CD4-positive, alpha-beta T cell treated with Interleukin-6 for 4 hours (primary cell): ENCODE data around the gene RPL28.
A peak's percentile ranks its signal among the peaks of the same experiment; 100 is the strongest.
"Not testable (repeated sequence)": the region's sequence is repeated elsewhere in the genome, so short reads cannot be mapped to it uniquely, and the experiment has no call there.

Source experiments
- DNase-seq: peaks from one replicate; pipeline ENCODE4 v3.0.0-alpha.2; 2020; ENCODE audit warnings: mixed read lengths

The RPL28 gene

GRCh38 chr19:55433292-55433691 lies 47.6 kb downstream of the RPL28 start:
- DNase-seq: no peak

GRCh38 chr19:55434356-55434919 lies 48.7 kb downstream of the RPL28 start:
- DNase-seq: no peak

- no peak for DNase-seq
Observed at GRCh38 chr19:55435020-55435419, 49.3 kb downstream of the RPL28 start.

- no peak for DNase-seq
Observed at GRCh38 chr19:55436847-55437246, 51.1 kb downstream of the RPL28 start.

GRCh38 chr19:55437410-55437809 lies 51.7 kb downstream of the RPL28 start:
- DNase-seq: peak; percentile 26

GRCh38 chr19:55439052-55439451 lies 53.3 kb downstream of the RPL28 start:
- no peak for DNase-seq

- DNase-seq: no peak
Observed at GRCh38 chr19:55440411-55441105, 54.8 kb downstream of the RPL28 start.

- no peak for DNase-seq
Observed at GRCh38 chr19:55441319-55441691, 55.6 kb downstream of the RPL28 start.

- DNase-seq: no peak
Observed at GRCh38 chr19:55441692-55442321, 56.1 kb downstream of the RPL28 start.

GRCh38 chr19:55442372-55442961 lies 56.7 kb downstream of the RPL28 start:
- DNase-seq: no peak

GRCh38 chr19:55443045-55443823 lies 57.5 kb downstream of the RPL28 start, which contains the start of gene SHISA7:
TSS of gene SHISA7 (minus strand) at chr19:55443300. CDS start at chr19:55442863, 437 bp downstream.
- DNase-seq: no peak

GRCh38 chr19:55443824-55444480 lies 58.2 kb downstream of the RPL28 start:
- no peak for DNase-seq

- no peak for DNase-seq
Observed at GRCh38 chr19:55444646-55445045, 58.9 kb downstream of the RPL28 start.

GRCh38 chr19:55446060-55446459 lies 60.3 kb downstream of the RPL28 start:
- DNase-seq: no peak

- DNase-seq: no peak
Observed at GRCh38 chr19:55447421-55448174, 61.9 kb downstream of the RPL28 start.

- DNase-seq: not testable (repeated sequence)
Observed at GRCh38 chr19:55448175-55448490, 62.4 kb downstream of the RPL28 start.

GRCh38 chr19:55449469-55449868 lies 63.7 kb downstream of the RPL28 start:
- DNase-seq: no peak

- DNase-seq: peak; percentile 21
Observed at GRCh38 chr19:55451163-55451964, 65.6 kb downstream of the RPL28 start.

GRCh38 chr19:55451965-55452748 lies 66.4 kb downstream of the RPL28 start:
- DNase-seq: peak; percentile 25
